HCT116 (cell line): Measurements from ENCODE around the gene TUT4. TPM values are rescaled to one million over a fixed set of nuclear protein-coding genes. Genes with fewer than 3 reads are reported as not detected.

Source experiments
- ATAC-seq: fragments of 200-7000 bp; cut with Tn5 transposase; 2 replicates; pipeline ENCODE4 v1.9.1; 2020; ENCODE audit warnings: mild to moderate bottlenecking, moderate library complexity
- BruUV-seq: library from RNA; stranded (reverse); fragments of 400-500 nt; replicated peaks from 2 replicates; lab custom pipeline; 2021; lab: Mats Ljungman, UMichigan
- CTCF ChIA-PET: fragments of 300-600 bp; sonication (Branson Sonifier 250); formaldehyde crosslinking; loops from one replicate; lab custom pipeline; 2021; ENCODE audit warnings: antibody characterized with exemption; lab: Charles Lee
- POLR2A ChIA-PET: fragments of 300-600, 350-600 bp; sonication (Branson Sonifier 250); formaldehyde crosslinking; loops from one replicate; lab custom pipeline; 2021; ENCODE audit warnings: antibody characterized with exemption; lab: Charles Lee
- RAD21 ChIA-PET, 2 experiments: fragments of 300-600 bp; sonication (Branson Sonifier 250); formaldehyde crosslinking; loops; one replicate each; lab custom pipeline; 2023; ENCODE audit warnings: low total read pairs in 2 of 2; ENCODE audit not compliant: uncharacterized antibody in 2 of 2, unreplicated experiment in 2 of 2, low non-redundant PET in 1 of 2; lab: Charles Lee
- DNase-seq: peaks from one replicate; pipeline ENCODE4 v3.0.0-alpha.2; 2010; ENCODE audit warnings: low read depth, low spot score
- H2AFZ ChIP-seq: fragments of 200-600 bp; shearing (Covaris generic), sonication (generic); 2 replicates; pipeline ENCODE4 v1.6.1; 2017; ENCODE audit warnings: low read depth, mixed run types, mixed read lengths, antibody characterized with exemption, low read length; ENCODE audit not compliant: poor library complexity, severe bottlenecking
- H3K27ac ChIP-seq: 2 replicates; pipeline ENCODE4 v1.5.1; 2012; ENCODE audit warnings: low read depth, low read length
- H3K27me3 ChIP-seq: fragments of 200-600 bp; sonication (generic); 2 replicates; pipeline ENCODE4 v1.6.1; 2016; ENCODE audit warnings: mixed run types, low read length, mixed read lengths; ENCODE audit not compliant: insufficient read depth
- H3K36me3 ChIP-seq, 2 experiments: fragments of 200-500 bp in 1 of 2; fragments of 200-600 bp in 1 of 2; sonication (Bioruptor generic) in 1 of 2; sonication (generic) in 1 of 2; 2 replicates each; pipeline versions ENCODE4 v1.5.1 to v1.6.1; 2014 to 2016; ENCODE audit warnings: low read length in 2 of 2, inconsistent platforms in 1 of 2, mixed read lengths in 1 of 2, mixed run types in 1 of 2; ENCODE audit not compliant: insufficient read depth in 2 of 2, control insufficient read depth in 1 of 2
- H3K4me1 ChIP-seq, 2 experiments: fragments of 200-600 bp in 1 of 2; sonication (generic) in 1 of 2; 2 replicates each; pipeline versions ENCODE4 v1.5.1 to v1.6.1; 2012 to 2017; ENCODE audit warnings: low read length in 2 of 2, inconsistent platforms in 1 of 2, mild to moderate bottlenecking in 1 of 2, mixed read lengths in 1 of 2, mixed run types in 1 of 2, moderate library complexity in 1 of 2; ENCODE audit not compliant: insufficient read depth in 2 of 2, control insufficient read depth in 1 of 2
- H3K4me2 ChIP-seq: fragments of 200-600 bp; sonication (generic); 2 replicates; pipeline ENCODE4 v1.6.1; 2017; ENCODE audit warnings: mixed run types, low read length, mixed read lengths
- H3K4me3 ChIP-seq, 2 experiments: fragments of 200-600 bp in 1 of 2; sonication (generic) in 1 of 2; replicated peaks in 1 of 2; 2 replicates each; pipeline ENCODE4 v1.5.1; 2011 to 2016; ENCODE audit warnings: low read length in 2 of 2, control low read depth in 1 of 2, low read depth in 1 of 2, mild to moderate bottlenecking in 1 of 2, mixed read lengths in 1 of 2, mixed run types in 1 of 2
- H3K79me2 ChIP-seq: fragments of 200-600 bp; sonication (generic); 2 replicates; pipeline ENCODE4 v1.6.1; 2017; ENCODE audit warnings: mild to moderate bottlenecking, mixed run types, low read length, moderate library complexity, mixed read lengths; ENCODE audit not compliant: insufficient read depth
- H3K9ac ChIP-seq: fragments of 200-600 bp; sonication (generic); 2 replicates; pipeline ENCODE4 v1.6.1; 2016; ENCODE audit warnings: low read length, mixed read lengths
- H3K9me2 ChIP-seq: fragments of 200-600 bp; sonication (generic), shearing (Covaris generic); 2 replicates; pipeline ENCODE4 v1.6.1; 2017; ENCODE audit warnings: mixed run types, mild to moderate bottlenecking, moderate library complexity; ENCODE audit not compliant: insufficient read depth
- H3K9me3 ChIP-seq, 2 experiments: fragments of 200-500 bp in 1 of 2; fragments of 200-600 bp in 1 of 2; sonication (Bioruptor generic) in 1 of 2; sonication (generic) in 1 of 2; 2 replicates each; pipeline ENCODE4 v1.6.1; 2014 to 2017; ENCODE audit warnings: low read length in 2 of 2, mixed read lengths in 2 of 2, inconsistent platforms in 1 of 2, low read depth in 1 of 2, mild to moderate bottlenecking in 1 of 2, mixed run types in 1 of 2, moderate library complexity in 1 of 2; ENCODE audit not compliant: control insufficient read depth in 1 of 2, insufficient read depth in 1 of 2
- H4K20me1 ChIP-seq: fragments of 200-600 bp; sonication (generic), shearing (Covaris generic); 2 replicates; pipeline ENCODE4 v1.6.1; 2017; ENCODE audit warnings: mixed run types, mild to moderate bottlenecking, moderate library complexity; ENCODE audit not compliant: insufficient read depth
- CTCF ChIP-seq, 3 experiments: fragments of 200-600 bp in 1 of 3; sonication (generic) in 1 of 3; IDR thresholded peaks in 2 of 3; conservative IDR thresholded peaks in 1 of 3; 2 replicates each; pipeline ENCODE4 v1.5.1; 2012 to 2017; ENCODE audit warnings: low read depth in 2 of 3, low read length in 2 of 3, antibody characterized with exemption in 1 of 3, borderline replicate concordance in 1 of 3, control low read depth in 1 of 3, mild to moderate bottlenecking in 1 of 3, mixed read lengths in 1 of 3, mixed run types in 1 of 3, moderate library complexity in 1 of 3; ENCODE audit not compliant: insufficient read depth in 1 of 3
- EZH2 ChIP-seq: fragments of 200-600 bp; sonication (generic); IDR thresholded peaks from 2 replicates; pipeline ENCODE4 v1.6.1; 2017; ENCODE audit warnings: antibody characterized with exemption, mixed run types
- EZH2phosphoT487 ChIP-seq: fragments of 200-600 bp; IDR thresholded peaks from 2 replicates; pipeline ENCODE4 v1.6.1; 2018; ENCODE audit warnings: antibody characterized with exemption, borderline replicate concordance
- POLR2A ChIP-seq: IDR thresholded peaks from 2 replicates; pipeline ENCODE4 v1.7.0; 2011; ENCODE audit warnings: borderline replicate concordance; ENCODE audit not compliant: insufficient read depth, insufficient read length; ENCODE audit errors: extremely low read depth
- RAD21 ChIP-seq: IDR thresholded peaks from 2 replicates; pipeline ENCODE4 v1.6.1; 2012; ENCODE audit warnings: low read depth, mild to moderate bottlenecking
- TCF7L2 ChIP-seq: IDR thresholded peaks from 2 replicates; pipeline ENCODE4 v1.7.0; 2011; ENCODE audit warnings: borderline replicate concordance, inconsistent platforms; ENCODE audit not compliant: insufficient read depth, insufficient read length; ENCODE audit errors: extremely low read depth
- ZBTB33 ChIP-seq: IDR thresholded peaks from 2 replicates; pipeline ENCODE4 v1.6.1; 2011; ENCODE audit warnings: mild to moderate bottlenecking, low read length, moderate library complexity; ENCODE audit not compliant: insufficient replicate concordance; ENCODE audit errors: extremely low read depth
- ZNF274 ChIP-seq: fragments of 200-500 bp; sonication (Bioruptor generic); IDR thresholded peaks from 2 replicates; pipeline ENCODE4 v1.6.1; 2014; ENCODE audit warnings: mild to moderate bottlenecking, low read depth, low read length, inconsistent platforms
- intact Hi-C: fragments of 100-400 bp; cut with micrococcal nuclease; formaldehyde crosslinking; loops from 2 replicates; pipeline ENCODE4 v1.10.0; 2022
- total RNA-seq: library from RNA; stranded (reverse); gene quantifications from one replicate; pipeline ENCODE4 v1.2.1, GENCODE V29; 2021; ENCODE audit not compliant: unreplicated experiment
- TF ChIP-seq, protein P1 (sequence below): IDR thresholded peaks from 2 replicates; pipeline ENCODE4 v1.6.1; 2012
- TF ChIP-seq, protein P2 (sequence below): IDR thresholded peaks from 2 replicates; pipeline ENCODE4 v1.6.1; 2012
- TF ChIP-seq, protein P3 (sequence below): IDR thresholded peaks from 2 replicates; pipeline ENCODE4 v1.6.1; 2012; ENCODE audit warnings: low read depth

Gene TUT4
- total RNA-seq, 1 experiment from 2014 or later, result 50.0 TPM

- no peaks in the 10 kb centered on the region for H3K9me3 ChIP-seq
- no peaks in the 10 kb centered on the region for H4K20me1 ChIP-seq
- H3K9ac ChIP-seq, result no peak overlapping the region
- peak overlapping the region; percentile 61 for H2AFZ ChIP-seq
- no peak overlapping the region for H3K4me3 ChIP-seq
- RAD21 ChIA-PET, result no interaction called here
- H3K79me2 ChIP-seq, result no peaks in the 10 kb centered on the region
- intact Hi-C loops, result no loop called here
- no peaks in the 10 kb centered on the region for H3K9me2 ChIP-seq
- CTCF ChIA-PET, result no interaction called here
- TF ChIP-seq EZH2 (no peak), RAD21 (peak; percentile 8; the same call in 1 of the 2 replicates)
- TF ChIP-seq, protein P1, sequence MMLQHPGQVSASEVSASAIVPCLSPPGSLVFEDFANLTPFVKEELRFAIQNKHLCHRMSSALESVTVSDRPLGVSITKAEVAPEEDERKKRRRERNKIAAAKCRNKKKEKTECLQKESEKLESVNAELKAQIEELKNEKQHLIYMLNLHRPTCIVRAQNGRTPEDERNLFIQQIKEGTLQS, result no peak
- H3K27ac ChIP-seq, result no peak overlapping the region
- ATAC-seq (no peak), DNase-seq (no peak)
- no peaks in the 10 kb centered on the region for H3K36me3 ChIP-seq
- no TSS peak for BruUV-seq
- POLR2A ChIA-PET, result interaction anchor here (0.7 to 1.0 kb wide), 2 partner anchors 11 to 15 kb away, joined by 3 to 4 read pairs; partner anchors contain the start of gene TUT4
- no peaks in the 10 kb centered on the region for H3K4me1 ChIP-seq
- no peak overlapping the region for H3K4me2 ChIP-seq
- no peaks in the 10 kb centered on the region for H3K27me3 ChIP-seq
Measured at GRCh38 chr1:52567943-52568342, 15.1 kb upstream of the TUT4 start.

- H4K20me1 ChIP-seq, result no peaks in the 10 kb centered on the region
- H3K4me1 ChIP-seq, result no peaks in the 10 kb centered on the region
- ChIA-PET POLR2A (no interaction called here), CTCF (no interaction called here), RAD21 (no interaction called here)
- no peak overlapping the region for H3K4me3 ChIP-seq
- H3K9ac ChIP-seq, result no peak overlapping the region
- no peaks in the 10 kb centered on the region for H3K79me2 ChIP-seq
- intact Hi-C loops, result no loop called here
- H2AFZ ChIP-seq, result no peak overlapping the region
- no peaks in the 10 kb centered on the region for H3K9me3 ChIP-seq
- H3K4me2 ChIP-seq, result no peak overlapping the region
- no peak overlapping the region for H3K27ac ChIP-seq
- no TSS peak for BruUV-seq
- no peaks in the 10 kb centered on the region for H3K27me3 ChIP-seq
- ATAC-seq, result no peak
- no peaks in the 10 kb centered on the region for H3K9me2 ChIP-seq
- DNase-seq, result no peak
- no peaks in the 10 kb centered on the region for H3K36me3 ChIP-seq
- TF ChIP-seq CTCF (IDR thresholded peaks at IDR 0.05 in 2 of 3, conservative IDR thresholded peaks at IDR 0.05 in 1 of 3; ENCODE audit: borderline replicate concordance in 1 of 3, insufficient read depth in 1 of 3, low read depth in 2 of 3, low read length in 2 of 3), result no peak
- TF ChIP-seq, protein P2, sequence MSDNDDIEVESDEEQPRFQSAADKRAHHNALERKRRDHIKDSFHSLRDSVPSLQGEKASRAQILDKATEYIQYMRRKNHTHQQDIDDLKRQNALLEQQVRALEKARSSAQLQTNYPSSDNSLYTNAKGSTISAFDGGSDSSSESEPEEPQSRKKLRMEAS, result no peak
- TF ChIP-seq, protein P3, sequence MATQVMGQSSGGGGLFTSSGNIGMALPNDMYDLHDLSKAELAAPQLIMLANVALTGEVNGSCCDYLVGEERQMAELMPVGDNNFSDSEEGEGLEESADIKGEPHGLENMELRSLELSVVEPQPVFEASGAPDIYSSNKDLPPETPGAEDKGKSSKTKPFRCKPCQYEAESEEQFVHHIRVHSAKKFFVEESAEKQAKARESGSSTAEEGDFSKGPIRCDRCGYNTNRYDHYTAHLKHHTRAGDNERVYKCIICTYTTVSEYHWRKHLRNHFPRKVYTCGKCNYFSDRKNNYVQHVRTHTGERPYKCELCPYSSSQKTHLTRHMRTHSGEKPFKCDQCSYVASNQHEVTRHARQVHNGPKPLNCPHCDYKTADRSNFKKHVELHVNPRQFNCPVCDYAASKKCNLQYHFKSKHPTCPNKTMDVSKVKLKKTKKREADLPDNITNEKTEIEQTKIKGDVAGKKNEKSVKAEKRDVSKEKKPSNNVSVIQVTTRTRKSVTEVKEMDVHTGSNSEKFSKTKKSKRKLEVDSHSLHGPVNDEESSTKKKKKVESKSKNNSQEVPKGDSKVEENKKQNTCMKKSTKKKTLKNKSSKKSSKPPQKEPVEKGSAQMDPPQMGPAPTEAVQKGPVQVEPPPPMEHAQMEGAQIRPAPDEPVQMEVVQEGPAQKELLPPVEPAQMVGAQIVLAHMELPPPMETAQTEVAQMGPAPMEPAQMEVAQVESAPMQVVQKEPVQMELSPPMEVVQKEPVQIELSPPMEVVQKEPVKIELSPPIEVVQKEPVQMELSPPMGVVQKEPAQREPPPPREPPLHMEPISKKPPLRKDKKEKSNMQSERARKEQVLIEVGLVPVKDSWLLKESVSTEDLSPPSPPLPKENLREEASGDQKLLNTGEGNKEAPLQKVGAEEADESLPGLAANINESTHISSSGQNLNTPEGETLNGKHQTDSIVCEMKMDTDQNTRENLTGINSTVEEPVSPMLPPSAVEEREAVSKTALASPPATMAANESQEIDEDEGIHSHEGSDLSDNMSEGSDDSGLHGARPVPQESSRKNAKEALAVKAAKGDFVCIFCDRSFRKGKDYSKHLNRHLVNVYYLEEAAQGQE, result no peak
- TF ChIP-seq POLR2A, result no peak
- TF ChIP-seq TCF7L2, result no peak
- TF ChIP-seq EZH2, result no peak
- TF ChIP-seq ZNF274, result no peak
- TF ChIP-seq EZH2phosphoT487, result no peak
- TF ChIP-seq ZBTB33, result no peak
Measured at GRCh38 chr1:52562766-52563165, 9.9 kb upstream of the TUT4 start.
